Caco-2 (cell line): ENCODE measurements around the gene GCNT3. TPM values are rescaled to one million over a fixed set of nuclear protein-coding genes. Genes with fewer than 3 reads are reported as not detected.

Experiments used
- BruUV-seq: library from RNA; stranded (reverse); fragments of 400-500 nt; replicated peaks from 2 replicates; lab custom pipeline; 2021; lab: Mats Ljungman, UMichigan
- CTCF ChIA-PET: fragments of 300-600 bp; sonication (Branson Sonifier 250); formaldehyde crosslinking; loops from one replicate; lab custom pipeline; 2022; ENCODE audit warnings: antibody characterized with exemption; lab: Charles Lee
- POLR2A ChIA-PET: fragments of 300-600 bp; sonication (Branson Sonifier 250); formaldehyde crosslinking; loops from one replicate; lab custom pipeline; 2022; ENCODE audit warnings: antibody characterized with exemption; lab: Charles Lee
- DNase-seq, 2 experiments: peaks; one replicate each; pipeline versions ENCODE4 v3.0.0 to v3.0.0-alpha.2; 2020 to 2022
- H3K27me3 ChIP-seq: replicated peaks from 2 replicates; pipeline ENCODE4 v1.6.0; 2011; ENCODE audit warnings: low read length; ENCODE audit not compliant: control insufficient read depth, insufficient read depth
- H3K36me3 ChIP-seq: 2 replicates; pipeline ENCODE4 v1.5.1; 2011; ENCODE audit warnings: low read length; ENCODE audit not compliant: control insufficient read depth, insufficient read depth
- H3K4me1 ChIP-seq: fragments of 250-450 bp; sonication (Bioruptor Pico); 2 replicates; pipeline ENCODE4 v1.5.1; 2020; ENCODE audit warnings: mild to moderate bottlenecking
- H3K4me3 ChIP-seq: 2 replicates; pipeline ENCODE4 v1.5.1; 2011; ENCODE audit warnings: low read depth, mild to moderate bottlenecking, control low read depth, low read length
- H3K9me3 ChIP-seq: fragments of 250-450 bp; sonication (Bioruptor Pico); 2 replicates; pipeline ENCODE4 v1.5.1; 2020; ENCODE audit warnings: mild to moderate bottlenecking, moderate library complexity
- H3K27ac Mint-ChIP-seq: one replicate; pipeline ENCODE4 v1.8.0; 2022; ENCODE audit warnings: mixed read lengths; ENCODE audit not compliant: unreplicated experiment
- H3K27me3 Mint-ChIP-seq: one replicate; pipeline ENCODE4 v1.8.0; 2022; ENCODE audit warnings: mixed read lengths; ENCODE audit not compliant: insufficient read depth, unreplicated experiment
- H3K36me3 Mint-ChIP-seq: one replicate; pipeline ENCODE4 v1.8.0; 2022; ENCODE audit warnings: mild to moderate bottlenecking, mixed read lengths; ENCODE audit not compliant: insufficient read depth, unreplicated experiment
- H3K4me1 Mint-ChIP-seq: one replicate; pipeline ENCODE4 v1.8.0; 2022; ENCODE audit warnings: low read depth, mixed read lengths; ENCODE audit not compliant: unreplicated experiment
- H3K4me3 Mint-ChIP-seq: one replicate; pipeline ENCODE4 v1.8.0; 2022; ENCODE audit warnings: mild to moderate bottlenecking, moderate library complexity, mixed read lengths; ENCODE audit not compliant: unreplicated experiment
- H3K9me3 Mint-ChIP-seq: one replicate; pipeline ENCODE4 v1.8.0; 2022; ENCODE audit warnings: mixed read lengths; ENCODE audit not compliant: unreplicated experiment
- CTCF ChIP-seq, 2 experiments: fragments of 200-600 bp in 1 of 2; IDR thresholded peaks; 1 replicate in 1 of 2; 2 replicates in 1 of 2; pipeline versions ENCODE4 v1.5.1 to v1.8.0; 2011 to 2022; ENCODE audit warnings: antibody characterized with exemption in 1 of 2, control low read depth in 1 of 2, inconsistent platforms in 1 of 2, low read depth in 1 of 2, low read length in 1 of 2, mild to moderate bottlenecking in 1 of 2, moderate library complexity in 1 of 2; ENCODE audit not compliant: insufficient read depth in 1 of 2, severe bottlenecking in 1 of 2, unreplicated experiment in 1 of 2
- intact Hi-C: fragments of 100-400 bp; cut with micrococcal nuclease; formaldehyde crosslinking; loops from one replicate; pipeline ENCODE4 v1.10.0; 2022; ENCODE audit not compliant: unreplicated experiment
- total RNA-seq: library from RNA; stranded (reverse); gene quantifications from 2 replicates; pipeline ENCODE4 v1.2.3, GENCODE V29; 2022

The GCNT3 gene
- total RNA-seq, 1 experiment from 2014 or later = 1.9 TPM

- H3K27ac Mint-ChIP-seq = no peak overlapping the region
- no peaks in the 10 kb centered on the region for H3K9me3 Mint-ChIP-seq
- no peak for TF ChIP-seq CTCF (IDR thresholded peaks at IDR 0.05; ENCODE audit: insufficient read depth in 1 of 2, low read depth in 1 of 2, low read length in 1 of 2, severe bottlenecking in 1 of 2, unreplicated experiment in 1 of 2)
- intact Hi-C loops = no loop called here
- peaks cover 1% of the 10 kb centered on the region for H3K9me3 ChIP-seq
- no peak for DNase-seq
- ChIA-PET CTCF (no interaction called here), POLR2A (no interaction called here)
- peaks cover 1% of the 10 kb centered on the region; the same call in 1 of the 2 replicates for H3K36me3 ChIP-seq
- H3K36me3 Mint-ChIP-seq = peaks cover 64% of the 10 kb centered on the region
- H3K4me3 Mint-ChIP-seq = no peak overlapping the region
- BruUV-seq = no TSS peak
- H3K27me3 Mint-ChIP-seq = no peaks in the 10 kb centered on the region
- H3K4me1 Mint-ChIP-seq = peaks cover 14% of the 10 kb centered on the region
- peaks cover 25% of the 10 kb centered on the region for H3K4me1 ChIP-seq
- H3K27me3 ChIP-seq = no peaks in the 10 kb centered on the region
- no peak overlapping the region for H3K4me3 ChIP-seq
These were observed 35.5 kb downstream of the GCNT3 start for GRCh38 chr15:59647085-59647484.

- CTCF ChIA-PET = no interaction called here
- Histone ChIP-seq H3K27me3 (no peaks in the 10 kb centered on the region), H3K36me3 (peaks cover 3% of the 10 kb centered on the region; the same call in 1 of the 2 replicates), H3K9me3 (peaks cover 4% of the 10 kb centered on the region), H3K4me3 (no peak overlapping the region), H3K4me1 (peaks cover 25% of the 10 kb centered on the region)
- TF ChIP-seq CTCF (IDR thresholded peaks at IDR 0.05; ENCODE audit: insufficient read depth in 1 of 2, low read depth in 1 of 2, low read length in 1 of 2, severe bottlenecking in 1 of 2, unreplicated experiment in 1 of 2) = no peak
- Mint-ChIP-seq H3K9me3 (no peaks in the 10 kb centered on the region), H3K27ac (no peak overlapping the region), H3K36me3 (peaks cover 53% of the 10 kb centered on the region), H3K27me3 (no peaks in the 10 kb centered on the region), H3K4me1 (peaks cover 18% of the 10 kb centered on the region), H3K4me3 (no peak overlapping the region)
- intact Hi-C loops = no loop called here
- DNase-seq = no peak
- POLR2A ChIA-PET = interaction anchor here (1.8 kb wide), 1 partner anchor 8 kb away, joined by 4 read pairs; the partner anchor contains the start of gene GTF2A2
- BruUV-seq = no TSS peak
These were observed 38.0 kb downstream of the GCNT3 start for GRCh38 chr15:59649603-59650002.

GRCh38 chr15:59654046-59654445 lies 42.5 kb downstream of the GCNT3 start:
- intact Hi-C loops = no loop called here
- ChIA-PET POLR2A (no interaction called here), CTCF (no interaction called here)
- no peaks in the 10 kb centered on the region for H3K27me3 ChIP-seq
- H3K36me3 Mint-ChIP-seq = peaks cover 35% of the 10 kb centered on the region
- no peak for TF ChIP-seq CTCF (IDR thresholded peaks at IDR 0.05; ENCODE audit: insufficient read depth in 1 of 2, low read depth in 1 of 2, low read length in 1 of 2, severe bottlenecking in 1 of 2, unreplicated experiment in 1 of 2)
- no peak overlapping the region for H3K4me3 Mint-ChIP-seq
- H3K36me3 ChIP-seq = peaks cover 3% of the 10 kb centered on the region; the same call in 1 of the 2 replicates
- DNase-seq = no peak
- peaks cover 4% of the 10 kb centered on the region for H3K9me3 ChIP-seq
- H3K4me1 Mint-ChIP-seq = peaks cover 16% of the 10 kb centered on the region
- no TSS peak for BruUV-seq
- H3K27me3 Mint-ChIP-seq = no peaks in the 10 kb centered on the region
- no peak overlapping the region for H3K27ac Mint-ChIP-seq
- peaks cover 33% of the 10 kb centered on the region for H3K4me1 ChIP-seq
- H3K9me3 Mint-ChIP-seq = no peaks in the 10 kb centered on the region
- H3K4me3 ChIP-seq = no peak overlapping the region
